Epithelial cell of proximal tubule (primary cell): ENCODE data around the gene OR4F6. TPM values are rescaled to one million over a fixed set of nuclear protein-coding genes. Genes with fewer than 3 reads are reported as not detected.
A peak's percentile ranks its signal among the peaks of the same experiment; 100 is the strongest.
"Not testable (repeated sequence)": the region's sequence is repeated elsewhere in the genome, so short reads cannot be mapped to it uniquely, and the experiment has no call there.

ENCODE experiments used
- DNase-seq: peaks from one replicate; pipeline ENCODE4 v3.0.0-alpha.2; 2011; ENCODE audit warnings: low read depth
- H3K4me3 ChIP-seq: 2 replicates; pipeline ENCODE4 v1.5.1; 2011; ENCODE audit warnings: low read depth, mild to moderate bottlenecking, low read length
- total RNA-seq: library from RNA; depleted of rRNA; stranded (reverse); fragments of >200 nt; gene quantifications from 2 replicates; pipeline ENCODE4 v1.2.3, GENCODE V29; 2015
- TF ChIP-seq, protein P1 (sequence below): conservative IDR thresholded peaks from 2 replicates; pipeline ENCODE4 v1.5.1; 2012; ENCODE audit warnings: low read depth, mild to moderate bottlenecking, low read length

The OR4F6 gene, protein sequence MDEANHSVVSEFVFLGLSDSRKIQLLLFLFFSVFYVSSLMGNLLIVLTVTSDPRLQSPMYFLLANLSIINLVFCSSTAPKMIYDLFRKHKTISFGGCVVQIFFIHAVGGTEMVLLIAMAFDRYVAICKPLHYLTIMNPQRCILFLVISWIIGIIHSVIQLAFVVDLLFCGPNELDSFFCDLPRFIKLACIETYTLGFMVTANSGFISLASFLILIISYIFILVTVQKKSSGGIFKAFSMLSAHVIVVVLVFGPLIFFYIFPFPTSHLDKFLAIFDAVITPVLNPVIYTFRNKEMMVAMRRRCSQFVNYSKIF
- total RNA-seq, result not detected in 2 replicates

DNA sequence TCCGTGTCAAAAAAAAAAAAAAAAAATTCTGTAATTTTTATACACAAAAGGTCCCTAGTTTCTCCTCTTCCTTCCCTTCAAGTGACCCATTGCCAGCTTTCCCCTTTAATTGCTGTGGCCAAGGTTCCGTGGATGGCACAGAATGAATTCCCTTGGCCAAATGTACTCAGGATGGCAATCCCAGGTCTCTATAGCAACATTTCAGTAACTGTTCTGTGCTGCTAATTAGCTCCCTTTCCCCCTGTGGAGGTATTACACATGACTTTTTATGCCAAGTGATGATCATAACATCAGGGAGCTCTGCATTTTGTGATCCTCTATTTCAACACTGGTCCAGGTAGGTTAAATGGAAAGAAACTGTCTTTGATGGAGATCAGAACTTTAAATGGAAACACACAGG lies at the start of gene OR4F6:
Gene OR4F6, plus strand, starts transcription at position 301 of the 400 bp plus-strand sequence. CDS start 2,211 bp downstream, outside the sequence.
- DNase-seq, result no peak
- TF ChIP-seq, protein P1, sequence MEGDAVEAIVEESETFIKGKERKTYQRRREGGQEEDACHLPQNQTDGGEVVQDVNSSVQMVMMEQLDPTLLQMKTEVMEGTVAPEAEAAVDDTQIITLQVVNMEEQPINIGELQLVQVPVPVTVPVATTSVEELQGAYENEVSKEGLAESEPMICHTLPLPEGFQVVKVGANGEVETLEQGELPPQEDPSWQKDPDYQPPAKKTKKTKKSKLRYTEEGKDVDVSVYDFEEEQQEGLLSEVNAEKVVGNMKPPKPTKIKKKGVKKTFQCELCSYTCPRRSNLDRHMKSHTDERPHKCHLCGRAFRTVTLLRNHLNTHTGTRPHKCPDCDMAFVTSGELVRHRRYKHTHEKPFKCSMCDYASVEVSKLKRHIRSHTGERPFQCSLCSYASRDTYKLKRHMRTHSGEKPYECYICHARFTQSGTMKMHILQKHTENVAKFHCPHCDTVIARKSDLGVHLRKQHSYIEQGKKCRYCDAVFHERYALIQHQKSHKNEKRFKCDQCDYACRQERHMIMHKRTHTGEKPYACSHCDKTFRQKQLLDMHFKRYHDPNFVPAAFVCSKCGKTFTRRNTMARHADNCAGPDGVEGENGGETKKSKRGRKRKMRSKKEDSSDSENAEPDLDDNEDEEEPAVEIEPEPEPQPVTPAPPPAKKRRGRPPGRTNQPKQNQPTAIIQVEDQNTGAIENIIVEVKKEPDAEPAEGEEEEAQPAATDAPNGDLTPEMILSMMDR, result no peak
- H3K4me3 ChIP-seq, result no peak within 1 kb of the TSS

DNA sequence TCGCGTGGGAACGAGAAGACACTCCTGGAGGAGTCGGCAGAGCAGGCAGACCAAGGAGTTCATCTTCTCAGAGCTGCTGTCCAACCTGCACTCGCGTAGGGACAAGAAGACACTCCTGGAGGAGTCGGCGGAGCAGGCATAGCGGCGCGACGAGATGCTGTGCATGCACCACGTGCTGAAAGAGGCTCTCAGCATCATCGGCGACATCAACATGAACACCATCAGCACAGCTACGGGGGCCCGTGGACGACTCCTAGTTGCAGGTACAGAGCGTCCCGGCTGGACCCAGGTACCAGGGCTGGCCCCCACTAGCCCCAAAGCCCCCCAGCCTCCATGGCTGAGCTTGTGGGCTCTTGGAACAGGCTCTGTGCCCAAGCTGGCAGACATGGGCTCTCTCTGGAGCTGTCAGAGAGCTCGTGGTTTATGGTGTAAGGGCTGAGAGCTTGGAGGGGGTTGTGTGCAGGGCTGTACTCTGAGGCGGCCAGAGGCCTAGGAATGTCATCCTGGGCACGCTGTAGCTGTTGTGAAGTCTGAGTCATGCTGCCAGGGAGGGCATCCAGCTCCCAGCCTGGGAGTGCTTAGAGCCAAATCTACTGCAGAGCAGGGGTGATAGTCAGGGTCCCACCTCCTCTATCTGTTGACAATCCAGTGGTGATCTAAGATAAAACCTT lies 38.5 kb upstream of the OR4F6 start:
- not testable (repeated sequence) for DNase-seq

DNA sequence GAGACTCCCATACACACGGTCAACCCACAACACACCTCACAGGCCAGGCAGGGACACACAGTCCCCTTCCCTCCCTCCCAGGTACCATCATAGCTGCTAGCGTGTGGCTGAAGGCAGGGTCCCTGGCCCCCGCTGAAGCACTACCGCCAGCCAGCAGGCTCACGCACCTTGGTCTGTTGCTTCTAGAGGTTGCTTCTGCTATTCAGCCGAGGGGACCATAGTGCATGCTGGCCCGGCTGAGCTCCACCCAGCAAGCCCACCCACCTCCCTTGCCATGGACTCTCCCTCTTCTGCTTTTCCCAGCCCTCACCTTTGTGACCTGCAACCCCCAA lies 38.0 kb upstream of the OR4F6 start:
- not testable (repeated sequence) for DNase-seq, H3K4me3 ChIP-seq

More for the DNA sequence above, 38.5 kb upstream of the OR4F6 start:
- not testable (repeated sequence) for H3K4me3 ChIP-seq

DNA sequence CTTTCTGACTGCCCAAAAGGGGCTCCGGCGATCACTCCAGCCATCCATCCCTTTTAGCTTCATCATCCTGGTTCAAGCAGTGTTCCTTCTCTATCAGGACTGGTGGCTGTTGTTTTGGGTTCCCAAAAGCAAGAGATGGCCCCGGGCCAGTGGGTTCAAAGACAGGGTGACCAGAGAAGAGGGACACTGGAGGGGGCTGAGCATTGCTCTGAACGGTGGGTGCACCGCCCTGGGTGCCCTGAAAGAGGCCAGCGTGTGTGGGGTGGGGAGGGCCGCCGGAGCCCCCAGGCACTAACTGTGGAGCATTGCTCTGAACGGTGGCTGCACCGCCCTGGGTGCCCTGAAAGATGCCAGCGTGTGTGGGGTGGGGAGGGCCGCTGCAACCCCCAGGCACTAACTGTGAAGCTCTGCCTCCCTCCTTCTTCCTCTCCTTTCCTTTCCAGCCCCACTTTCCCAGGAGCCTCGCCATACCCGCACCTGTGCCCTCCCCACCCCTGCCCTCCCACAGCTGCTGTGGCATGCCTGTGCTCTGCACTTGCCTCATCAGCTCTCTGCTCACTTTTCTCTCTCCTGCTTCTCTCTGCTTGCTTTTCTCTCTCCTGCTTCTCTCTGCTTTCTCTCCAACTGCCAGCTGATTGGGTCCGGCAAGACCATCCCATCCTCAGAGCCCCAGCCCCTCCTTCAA lies 37.4 kb upstream of the OR4F6 start:
- no peak overlapping the region for H3K4me3 ChIP-seq
- TF ChIP-seq, protein P1, result no peak
- DNase-seq, result no peak

DNA sequence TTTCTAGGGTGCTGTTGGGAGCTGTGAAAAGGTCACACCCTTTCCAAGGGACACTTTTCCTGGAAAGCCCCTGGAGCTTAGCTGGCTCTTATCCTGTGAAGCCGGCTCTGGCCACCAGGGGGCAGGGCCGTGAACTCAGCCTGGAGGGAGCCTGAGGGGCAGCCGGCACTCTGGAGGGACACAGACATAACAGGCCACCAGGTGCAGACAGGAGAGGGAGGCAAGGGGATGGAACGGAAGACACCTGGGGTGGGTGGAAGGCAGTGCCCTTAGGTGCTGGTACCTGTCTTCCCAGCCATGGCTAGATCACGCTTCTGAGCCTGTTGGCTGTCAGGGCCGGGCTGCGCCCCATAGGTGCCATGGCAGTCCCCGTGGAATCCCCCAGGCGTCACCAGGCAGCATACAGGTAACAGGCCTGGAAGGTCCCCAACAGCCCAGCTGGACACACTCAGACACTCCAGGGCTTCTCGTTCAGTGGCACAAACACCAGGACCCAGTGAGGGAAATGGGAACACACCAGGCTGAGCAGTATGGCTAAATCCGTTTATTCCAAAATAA lies 36.1 kb upstream of the OR4F6 start:
- DNase-seq, H3K4me3 ChIP-seq: not testable (repeated sequence)
- TF ChIP-seq, protein P1, result peak; percentile 13

DNA sequence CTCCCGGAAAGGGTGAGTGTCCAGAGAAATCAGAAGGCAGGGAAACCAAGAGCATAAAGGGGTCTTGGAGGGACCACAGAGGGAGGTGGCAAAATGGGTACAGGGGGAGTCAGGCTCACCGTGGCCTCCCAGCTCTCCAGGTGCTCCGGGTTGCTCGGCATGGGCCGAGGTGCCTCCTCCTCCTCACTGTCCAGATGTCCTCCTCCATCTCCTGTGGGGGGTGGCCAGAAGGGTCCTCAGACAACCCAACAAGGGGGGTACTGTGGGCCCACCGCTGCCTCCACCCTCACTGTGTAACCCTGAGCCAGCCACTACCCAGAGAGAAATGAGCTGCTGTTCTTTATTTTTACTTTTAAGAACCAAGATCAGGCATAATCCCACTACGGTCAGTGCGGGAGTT lies 30.4 kb upstream of the OR4F6 start:
- no peak for DNase-seq
- TF ChIP-seq, protein P1, result no peak
- no peak overlapping the region for H3K4me3 ChIP-seq

DNA sequence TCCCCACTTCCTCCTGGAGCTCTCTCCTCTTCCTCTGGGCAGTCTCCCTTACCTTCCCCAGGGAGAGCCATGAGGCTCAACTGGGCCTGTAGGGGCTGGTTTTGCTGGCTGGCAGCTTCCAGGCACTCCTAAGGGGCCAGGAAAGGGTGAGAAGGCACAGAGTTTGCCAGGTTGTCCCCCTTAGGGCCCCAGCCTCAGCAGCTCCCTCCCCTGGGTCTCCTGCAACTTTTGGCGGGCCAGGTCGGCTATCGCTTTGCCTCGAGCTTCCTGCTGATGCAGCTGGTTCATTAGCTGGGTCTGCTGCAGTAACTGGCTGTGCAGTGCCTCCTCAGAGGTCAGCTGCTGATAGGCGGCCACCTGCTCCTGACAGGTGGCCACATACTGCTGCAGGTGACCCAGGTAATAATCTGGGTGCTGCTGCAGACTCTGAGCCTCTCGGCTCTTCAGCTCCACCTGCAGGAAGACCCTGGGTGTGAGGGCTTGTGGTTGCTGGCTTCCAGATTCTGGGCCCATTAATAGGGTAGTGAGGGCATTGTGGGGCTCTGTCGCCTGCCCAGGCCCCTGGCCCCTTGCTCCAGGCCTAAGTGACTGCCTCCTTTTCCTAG lies 29.7 kb upstream of the OR4F6 start:
- TF ChIP-seq, protein P1, result peak; percentile 47
- DNase-seq, result no peak
- no peak overlapping the region for H3K4me3 ChIP-seq
